M059J (cell line): ENCODE data around the gene TAS2R14. TPM values are rescaled to one million over a fixed set of nuclear protein-coding genes. Genes with fewer than 3 reads are reported as not detected.

Experiments used
- DNase-seq: peaks from one replicate; pipeline ENCODE4 v3.0.0-alpha.2; 2012; ENCODE audit warnings: low read depth
- total RNA-seq: library from RNA; depleted of rRNA; stranded (reverse); fragments of >200 nt; shearing (Covaris generic); gene quantifications from 2 replicates; pipeline ENCODE4 v1.2.3, GENCODE V29; 2014; rRNA removed

Gene TAS2R14
- total RNA-seq, 1 experiment from 2014 or later, result 0.89 TPM

GRCh38 chr12:10909462-10909861, 29.6 kb downstream of the TAS2R14 start, which contains the start of gene TAS2R13:
TAS2R13 (minus strand) TSS chr12:10909562; CDS start chr12:10909298, 264 bp downstream.
- DNase-seq, result no peak

GRCh38 chr12:10904686-10905085, 34.4 kb downstream of the TAS2R14 start:
- no peak for DNase-seq

- DNase-seq, result peak; percentile 3
Observed at GRCh38 chr12:10901427-10901826, 37.6 kb downstream of the TAS2R14 start.

GRCh38 chr12:10900972-10901371, 38.1 kb downstream of the TAS2R14 start:
- no peak for DNase-seq

GRCh38 chr12:10900530-10900929, 38.5 kb downstream of the TAS2R14 start:
- DNase-seq, result no peak

- DNase-seq, result no peak
Observed at GRCh38 chr12:10896854-10897253, 42.2 kb downstream of the TAS2R14 start.

GRCh38 chr12:10891937-10892336, 47.1 kb downstream of the TAS2R14 start:
- no peak for DNase-seq

- DNase-seq, result no peak
Observed at GRCh38 chr12:10889226-10889625, 49.8 kb downstream of the TAS2R14 start.

Other genes starting within 250 kb of the TAS2R14 start
- 44.7 and 46.6 TPM in 2 replicates for gene YBX3, start 215.9 kb downstream of the TAS2R14 start, total RNA-seq
- gene TAS2R7, start 136.6 kb downstream of the TAS2R14 start, total RNA-seq, result not detected in 2 replicates
- not detected in 2 replicates for gene TAS2R8, start 132.0 kb downstream of the TAS2R14 start, total RNA-seq
- not detected in 2 replicates for gene TAS2R9, start 129.1 kb downstream of the TAS2R14 start, total RNA-seq
- not detected in 2 replicates for gene TAS2R10, start 112.9 kb downstream of the TAS2R14 start, total RNA-seq
- not detected in 2 replicates for gene PRR4, start 89.8 kb downstream of the TAS2R14 start, total RNA-seq
- 3.6 and 14.5 TPM in 2 replicates for gene PRH1, start 55.0 kb downstream of the TAS2R14 start, total RNA-seq
- gene TAS2R13, start 29.7 kb downstream of the TAS2R14 start, total RNA-seq, result not detected in 2 replicates
- gene PRH2, start 10.0 kb downstream of the TAS2R14 start, total RNA-seq, result not detected in 2 replicates
- gene TAS2R50, start 47.6 kb upstream of the TAS2R14 start, total RNA-seq, result 0.25 TPM in 1 of 2 replicates, not detected in the other
- 0.07 TPM in 1 of 2 replicates, not detected in the other for gene TAS2R20, start 59.0 kb upstream of the TAS2R14 start, total RNA-seq
- 0.22 TPM in 1 of 2 replicates, not detected in the other for gene TAS2R19, start 83.4 kb upstream of the TAS2R14 start, total RNA-seq
- 0.12 and 0.27 TPM in 2 replicates for gene TAS2R31, start 92.1 kb upstream of the TAS2R14 start, total RNA-seq
- not detected in 2 replicates for gene TAS2R46, start 123.0 kb upstream of the TAS2R14 start, total RNA-seq
- gene TAS2R43, start 153.1 kb upstream of the TAS2R14 start, total RNA-seq, result 0.25 TPM in 1 of 2 replicates, not detected in the other
- gene TAS2R30, start 195.4 kb upstream of the TAS2R14 start, total RNA-seq, result 0.89 TPM in 1 of 2 replicates, not detected in the other
- 8.1 and 10.7 TPM in 2 replicates for gene SMIM10L1, start 231.9 kb upstream of the TAS2R14 start, total RNA-seq
- not detected in 2 replicates for gene TAS2R42, start 247.7 kb upstream of the TAS2R14 start, total RNA-seq